Activated CD4-positive, alpha-beta T cell treated with anti-CD3 and anti-CD28 coated beads, Interleukin-2, amount 50 U/mL, for 1 hour (primary cell): ENCODE measurements around the gene SLC25A51.

Experiments used
- DNase-seq: peaks from one replicate; pipeline ENCODE4 v3.0.0-alpha.2; 2020

SLC25A51 gene

GRCh38 chr9:37936965-37937364 lies 33.0 kb upstream of the SLC25A51 start:
- no peak for DNase-seq

GRCh38 chr9:37936376-37936775 lies 32.4 kb upstream of the SLC25A51 start:
- DNase-seq, result no peak

- no peak for DNase-seq
Observed at GRCh38 chr9:37935096-37935495, 31.2 kb upstream of the SLC25A51 start.

- no peak for DNase-seq
Observed at GRCh38 chr9:37931592-37931991, 27.7 kb upstream of the SLC25A51 start.

DNA sequence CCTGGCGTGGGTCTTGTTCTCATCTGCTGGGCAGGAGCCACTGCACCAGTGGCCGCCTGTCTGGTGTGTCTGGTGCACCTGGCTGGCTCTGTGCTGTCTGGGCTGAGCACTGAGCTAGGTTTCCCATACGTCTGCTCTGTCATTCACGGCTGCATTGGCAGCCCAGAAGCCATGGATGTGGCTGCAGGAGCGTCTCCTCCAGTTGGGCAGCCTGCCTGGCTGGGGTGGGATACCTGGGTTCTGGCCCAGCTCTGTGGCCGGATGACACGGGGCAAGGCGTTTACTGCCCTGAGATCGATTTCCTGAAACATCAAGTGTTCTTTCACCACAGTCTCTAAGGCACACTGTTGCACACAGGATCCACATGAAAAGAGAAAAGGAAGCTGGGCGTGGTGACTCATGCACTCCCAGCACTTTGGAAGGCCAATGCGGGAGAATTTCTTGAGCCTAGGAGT lies 25.5 kb upstream of the SLC25A51 start:
- no peak for DNase-seq

DNA sequence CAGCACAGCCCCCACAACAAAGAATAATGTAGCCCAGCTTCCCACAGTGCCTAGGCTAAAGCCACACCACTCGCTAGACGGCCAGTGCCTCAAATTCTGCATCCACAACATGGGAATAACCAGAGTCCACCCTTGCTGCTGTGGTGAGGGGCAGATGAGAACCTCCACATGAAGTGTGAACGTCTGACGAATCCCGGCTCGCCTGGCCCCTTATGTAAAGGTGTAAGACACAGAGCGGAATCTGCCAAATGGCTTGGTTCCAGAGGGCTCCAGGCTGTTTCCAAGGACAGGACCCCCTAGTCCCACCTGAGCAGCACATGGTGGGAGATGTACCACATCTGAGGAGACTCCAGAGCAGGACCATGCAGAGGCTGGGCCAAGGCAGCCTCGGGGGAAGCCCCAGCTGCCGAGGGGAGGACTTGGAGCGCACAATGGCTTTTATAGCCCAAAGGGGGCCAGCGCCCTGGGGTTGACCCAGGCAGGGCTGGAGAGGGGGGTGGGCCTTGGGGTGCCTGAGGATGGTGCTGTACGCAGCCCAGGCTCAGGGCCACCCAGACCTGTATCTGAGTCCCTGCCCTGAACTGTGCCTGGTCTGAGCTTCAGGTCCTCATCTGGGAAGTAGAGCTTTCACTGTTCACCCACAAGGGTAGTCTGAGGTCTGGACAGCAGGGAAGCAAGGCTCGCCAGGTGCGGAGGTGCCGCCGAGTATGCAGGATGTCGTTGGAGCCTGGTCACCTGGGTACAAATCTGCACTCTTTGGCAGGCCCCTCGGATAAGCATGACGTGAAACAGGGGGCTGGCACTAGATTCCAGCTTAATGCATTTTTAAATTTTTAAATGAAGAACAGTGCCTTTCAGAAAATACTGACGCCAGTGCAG lies 24.9 kb upstream of the SLC25A51 start:
- DNase-seq, result no peak

DNA sequence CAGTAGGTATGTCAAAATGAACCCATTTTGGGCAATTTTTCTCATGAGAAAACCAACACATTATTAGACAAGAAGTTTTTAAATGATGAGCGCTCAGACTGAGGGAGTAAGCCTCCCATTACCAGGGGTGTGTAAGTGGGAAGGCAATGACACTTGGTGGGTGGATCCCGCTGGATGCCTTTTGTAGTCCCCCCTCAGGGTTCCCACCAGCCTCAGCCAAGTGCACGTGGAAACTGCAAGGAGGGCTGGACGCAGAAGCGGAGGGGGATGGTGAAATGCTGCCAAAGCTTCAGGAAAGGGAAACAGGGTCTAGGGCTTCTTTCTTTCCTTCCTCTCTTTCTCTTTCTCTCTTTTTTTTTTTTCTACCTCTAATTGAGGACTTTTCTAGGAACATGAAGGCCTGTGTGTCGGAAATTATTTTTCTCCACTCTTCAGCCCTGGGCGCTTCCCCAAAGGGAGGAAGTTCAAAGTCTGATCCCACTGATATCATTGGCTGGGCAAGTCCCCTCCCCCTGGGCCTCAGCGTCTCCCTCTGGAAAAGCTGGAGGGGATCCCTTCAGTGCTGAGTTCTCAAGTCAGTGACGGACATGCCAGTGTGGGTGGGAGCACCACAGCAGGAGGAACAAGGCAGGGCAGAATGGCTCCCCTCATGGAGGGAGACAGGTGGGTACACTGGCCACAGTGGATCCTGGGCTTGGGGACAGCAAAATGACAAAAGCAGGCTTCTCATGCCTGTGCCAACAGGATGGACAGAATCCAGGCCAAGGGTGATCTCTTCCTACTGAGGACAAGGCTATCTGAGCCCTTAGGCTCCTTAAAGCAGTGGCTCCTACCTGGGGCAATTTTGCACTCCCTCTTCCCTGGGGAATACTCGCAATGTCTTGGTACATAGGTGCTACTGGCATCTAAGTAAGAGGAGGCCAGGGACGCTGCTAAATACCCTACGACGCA lies 23.9 kb upstream of the SLC25A51 start:
- no peak for DNase-seq

GRCh38 chr9:37927132-37927531 lies 23.2 kb upstream of the SLC25A51 start:
- DNase-seq, result no peak

DNA sequence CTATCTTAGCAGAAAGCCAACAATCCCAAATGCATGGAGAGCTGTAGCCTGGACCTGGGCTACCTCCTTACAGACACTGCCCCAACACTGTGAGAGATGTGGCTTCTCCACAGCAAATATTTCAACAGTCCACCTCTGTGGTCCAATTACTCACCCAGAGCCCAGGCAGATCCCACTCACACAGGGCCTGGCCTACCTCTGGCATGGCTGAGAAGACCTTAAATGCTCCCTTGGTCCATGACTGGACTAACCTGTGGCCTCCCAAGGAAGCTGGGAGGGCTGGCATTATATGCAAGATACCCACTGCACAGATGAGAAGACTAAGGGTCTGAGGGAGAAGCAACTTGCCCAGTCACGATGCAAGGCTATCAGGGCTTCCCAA lies 22.8 kb upstream of the SLC25A51 start:
- no peak for DNase-seq

GRCh38 chr9:37925786-37926736 lies 22.1 kb upstream of the SLC25A51 start:
- no peak for DNase-seq

GRCh38 chr9:37925006-37925405 lies 21.1 kb upstream of the SLC25A51 start:
- DNase-seq, result no peak

DNA sequence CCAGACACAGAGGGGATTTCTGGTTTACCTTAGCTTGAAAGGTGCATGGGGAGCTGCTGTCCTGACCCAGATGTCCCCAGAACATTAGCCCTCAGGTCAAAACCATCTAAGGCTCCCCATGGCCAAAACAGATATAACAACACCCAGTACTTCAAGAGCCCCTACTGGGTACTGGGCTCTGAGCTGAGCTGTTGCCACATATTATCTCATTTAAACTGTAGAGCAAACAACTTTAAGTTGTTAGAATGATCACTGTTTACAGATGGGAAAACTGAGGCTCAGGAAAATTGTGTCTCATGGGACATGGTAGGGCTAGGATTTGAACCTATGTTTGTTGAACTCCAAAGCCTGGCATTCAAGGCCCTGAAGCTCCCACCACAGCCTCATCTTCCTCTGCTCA lies 20.6 kb upstream of the SLC25A51 start:
- DNase-seq, result no peak

DNA sequence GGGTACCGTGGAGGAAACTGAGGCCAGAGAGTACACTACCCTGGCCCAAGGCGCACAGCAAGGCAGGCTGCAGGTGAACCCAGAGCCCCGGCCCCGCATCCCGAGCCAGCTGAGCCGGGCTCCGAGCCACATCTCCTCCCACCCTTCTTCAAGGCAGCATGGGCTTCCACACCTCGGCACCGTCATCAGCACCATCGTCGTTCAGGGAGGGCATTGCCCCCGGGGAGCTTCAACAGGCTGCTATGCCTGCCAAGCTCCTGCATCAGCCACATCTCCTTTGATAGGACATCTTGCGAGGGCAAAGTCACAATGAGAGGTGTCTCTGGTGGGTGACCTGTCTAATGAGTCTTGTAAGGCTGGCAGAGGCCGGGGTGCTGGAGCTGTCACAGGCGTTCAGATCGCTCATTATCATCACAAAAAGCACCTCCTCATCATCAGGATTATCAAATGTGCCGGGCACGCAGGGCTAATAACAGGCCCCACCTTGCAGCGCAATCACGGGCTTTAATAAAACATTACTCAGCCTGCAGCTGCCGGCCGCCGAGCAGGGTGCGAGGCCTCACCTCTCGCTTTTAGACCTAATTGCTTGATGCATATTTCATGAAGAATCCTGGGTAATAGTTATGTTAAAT lies 20.0 kb upstream of the SLC25A51 start:
- no peak for DNase-seq

- no peak for DNase-seq
Observed at GRCh38 chr9:37923118-37923795, 19.3 kb upstream of the SLC25A51 start.

DNA sequence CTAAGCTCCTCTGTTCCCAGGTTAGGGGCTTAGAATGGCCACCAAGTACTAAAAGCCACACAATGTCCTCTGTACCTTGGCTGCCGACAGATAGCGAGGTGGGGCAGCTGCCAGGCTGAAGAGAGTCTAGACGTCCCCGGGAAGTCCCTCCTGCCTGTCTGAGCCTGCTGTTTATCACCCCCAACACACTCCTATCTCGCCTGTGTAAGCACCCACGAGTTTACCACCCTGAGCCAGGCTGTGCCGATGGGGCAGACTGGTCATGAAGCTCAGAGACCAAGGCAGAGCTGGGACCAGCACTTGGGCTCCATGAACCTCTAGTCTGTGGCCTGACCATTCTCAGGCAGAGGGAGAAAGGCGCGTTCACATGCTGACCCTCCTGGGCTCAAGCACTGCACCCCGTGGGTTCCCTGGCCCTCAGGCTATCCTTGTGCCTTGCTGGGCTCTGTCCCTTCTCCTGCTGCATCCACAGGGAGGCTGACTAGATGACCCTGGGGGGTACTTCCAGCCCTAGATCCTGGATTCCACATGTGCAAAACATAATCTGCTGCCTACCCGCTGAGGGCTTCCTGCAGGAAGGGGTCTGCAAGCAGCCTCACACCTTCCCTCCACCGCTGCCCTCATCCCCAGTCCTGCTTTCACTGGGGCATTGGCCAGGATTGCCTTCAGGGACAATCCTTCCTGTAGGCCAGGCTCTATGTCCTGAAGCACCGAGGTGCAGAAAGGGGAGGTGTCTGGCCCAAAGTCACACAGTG lies 18.6 kb upstream of the SLC25A51 start:
- DNase-seq, result no peak

- DNase-seq, result no peak
Observed at GRCh38 chr9:37921546-37922300, 17.8 kb upstream of the SLC25A51 start.

- no peak for DNase-seq
Observed at GRCh38 chr9:37921168-37921510, 17.2 kb upstream of the SLC25A51 start.

- no peak for DNase-seq
Observed at GRCh38 chr9:37920471-37921167, 16.7 kb upstream of the SLC25A51 start.

GRCh38 chr9:37919956-37920335 lies 16.0 kb upstream of the SLC25A51 start:
- DNase-seq, result no peak
